Type B pancreatic cell (in vitro differentiated cells): ENCODE measurements around the gene NDE1. TPM values are rescaled to one million over a fixed set of nuclear protein-coding genes. Genes with fewer than 3 reads are reported as not detected.
A peak's percentile ranks its signal among the peaks of the same experiment; 100 is the strongest.

Experiments used
- DNase-seq: peaks from one replicate; pipeline ENCODE4 v3.0.0; 2021; ENCODE audit warnings: mixed read lengths; ENCODE audit not compliant: unreplicated experiment; ENCODE audit errors: extremely low spot score
- H3K27ac Mint-ChIP-seq: 2 replicates; pipeline ENCODE4 v1.8.0; 2021; ENCODE audit warnings: mild to moderate bottlenecking, mixed read lengths
- H3K27me3 Mint-ChIP-seq: 2 replicates; pipeline ENCODE4 v1.8.0; 2021; ENCODE audit warnings: mixed read lengths
- H3K36me3 Mint-ChIP-seq: 2 replicates; pipeline ENCODE4 v1.8.0; 2021; ENCODE audit warnings: mixed read lengths
- H3K4me1 Mint-ChIP-seq: one replicate; pipeline ENCODE4 v1.8.0; 2021; ENCODE audit warnings: mixed read lengths; ENCODE audit not compliant: unreplicated experiment
- H3K4me3 Mint-ChIP-seq: 2 replicates; pipeline ENCODE4 v1.8.0; 2021; ENCODE audit warnings: mild to moderate bottlenecking, mixed read lengths
- H3K9me3 Mint-ChIP-seq: 2 replicates; pipeline ENCODE4 v1.8.0; 2021; ENCODE audit warnings: mixed read lengths
- total RNA-seq: library from RNA; stranded (reverse); gene quantifications from 2 replicates; pipeline ENCODE4 v1.2.1, GENCODE V29; 2021; ENCODE audit warnings: low replicate concordance
- TF ChIP-seq, protein P1 (sequence below): fragments of 200-600 bp; sonication (generic); conservative IDR thresholded peaks from 2 replicates; pipeline ENCODE4 v1.5.0; 2021; ENCODE audit warnings: antibody characterized with exemption, mild to moderate bottlenecking

The NDE1 gene
- total RNA-seq, 1 donor from 2014 or later: 76.4 TPM

DNA sequence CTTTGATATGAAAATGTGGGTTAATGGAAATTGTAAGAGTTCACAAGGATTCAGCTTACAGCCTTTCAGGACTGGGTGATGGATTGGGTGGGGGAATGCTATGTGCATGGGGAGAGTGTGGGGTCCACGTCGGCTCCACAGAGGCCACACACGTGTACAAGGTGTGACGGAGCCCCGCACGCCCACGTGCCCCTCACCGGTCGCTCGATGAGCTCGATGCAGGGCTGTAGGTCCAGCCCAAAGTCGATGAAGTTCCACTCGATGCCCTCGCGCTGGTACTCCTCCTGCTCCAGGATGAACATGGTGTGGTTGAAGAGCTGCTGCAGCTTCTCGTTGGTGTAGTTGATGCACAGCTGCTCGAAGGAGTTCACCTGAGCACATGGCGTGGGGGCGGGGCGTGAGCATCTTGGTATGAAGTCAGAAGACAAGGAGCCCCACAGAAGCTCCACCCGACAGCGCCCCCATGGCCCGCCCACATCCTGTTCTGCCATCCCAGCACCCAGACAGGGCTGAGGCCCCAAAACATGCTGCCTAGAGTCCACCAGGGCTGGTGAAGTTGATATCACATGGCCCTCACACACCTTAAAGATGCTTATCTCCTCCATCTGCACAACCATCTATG lies 107.7 kb downstream of the NDE1 start:
- Mint-ChIP-seq H3K4me3 (no peak overlapping the region), H3K27ac (no peak overlapping the region), H3K4me1 (no peaks in the 10 kb centered on the region), H3K9me3 (peaks cover 9% of the 10 kb centered on the region), H3K36me3 (no peaks in the 10 kb centered on the region), H3K27me3 (peaks cover 24% of the 10 kb centered on the region)
- DNase-seq: no peak
- TF ChIP-seq, protein P1, sequence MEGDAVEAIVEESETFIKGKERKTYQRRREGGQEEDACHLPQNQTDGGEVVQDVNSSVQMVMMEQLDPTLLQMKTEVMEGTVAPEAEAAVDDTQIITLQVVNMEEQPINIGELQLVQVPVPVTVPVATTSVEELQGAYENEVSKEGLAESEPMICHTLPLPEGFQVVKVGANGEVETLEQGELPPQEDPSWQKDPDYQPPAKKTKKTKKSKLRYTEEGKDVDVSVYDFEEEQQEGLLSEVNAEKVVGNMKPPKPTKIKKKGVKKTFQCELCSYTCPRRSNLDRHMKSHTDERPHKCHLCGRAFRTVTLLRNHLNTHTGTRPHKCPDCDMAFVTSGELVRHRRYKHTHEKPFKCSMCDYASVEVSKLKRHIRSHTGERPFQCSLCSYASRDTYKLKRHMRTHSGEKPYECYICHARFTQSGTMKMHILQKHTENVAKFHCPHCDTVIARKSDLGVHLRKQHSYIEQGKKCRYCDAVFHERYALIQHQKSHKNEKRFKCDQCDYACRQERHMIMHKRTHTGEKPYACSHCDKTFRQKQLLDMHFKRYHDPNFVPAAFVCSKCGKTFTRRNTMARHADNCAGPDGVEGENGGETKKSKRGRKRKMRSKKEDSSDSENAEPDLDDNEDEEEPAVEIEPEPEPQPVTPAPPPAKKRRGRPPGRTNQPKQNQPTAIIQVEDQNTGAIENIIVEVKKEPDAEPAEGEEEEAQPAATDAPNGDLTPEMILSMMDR: no peak

DNA sequence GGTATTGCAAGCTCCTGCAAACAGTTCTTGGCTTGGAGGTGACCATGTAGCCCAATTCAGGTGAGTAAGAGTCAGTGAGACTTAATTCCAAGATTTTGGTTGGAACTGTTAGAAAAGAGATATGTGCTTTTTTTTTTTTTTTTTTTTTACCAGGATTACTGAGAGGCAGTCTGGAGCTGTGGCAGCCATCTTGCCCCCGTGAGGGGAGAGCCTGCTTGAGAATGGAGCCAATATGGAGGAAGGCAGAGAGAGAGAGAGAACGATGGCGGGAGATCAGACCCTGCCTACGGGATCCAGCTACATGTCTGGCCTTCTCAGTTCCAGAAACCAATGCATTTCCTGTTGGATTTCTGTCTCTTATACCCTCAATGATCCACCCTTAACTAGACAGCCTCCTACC lies 109.0 kb downstream of the NDE1 start:
- Mint-ChIP-seq H3K4me1 (no peaks in the 10 kb centered on the region), H3K27ac (no peak overlapping the region), H3K27me3 (peaks cover 24% of the 10 kb centered on the region), H3K9me3 (peaks cover 9% of the 10 kb centered on the region), H3K36me3 (no peaks in the 10 kb centered on the region), H3K4me3 (no peak overlapping the region)
- TF ChIP-seq, protein P1: no peak
- DNase-seq: no peak

DNA sequence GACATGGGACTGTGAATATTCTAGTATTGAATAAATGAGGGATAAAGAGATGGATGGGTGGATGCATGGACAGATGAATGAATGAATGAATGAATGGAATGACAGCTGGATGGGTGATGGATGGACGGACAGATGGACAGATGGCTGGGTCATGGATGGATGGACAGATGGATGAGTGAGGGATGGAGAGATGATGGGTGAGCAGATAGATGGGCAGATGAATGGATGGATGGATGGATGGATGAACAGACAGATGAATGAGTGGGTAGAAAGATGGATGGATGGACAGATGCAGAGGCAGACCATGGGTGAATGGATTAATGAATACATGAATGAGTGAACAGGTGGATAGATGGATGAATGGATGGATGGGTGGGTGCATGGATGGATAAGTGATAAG lies 110.1 kb downstream of the NDE1 start:
- H3K4me3 Mint-ChIP-seq: no peak overlapping the region

DNA sequence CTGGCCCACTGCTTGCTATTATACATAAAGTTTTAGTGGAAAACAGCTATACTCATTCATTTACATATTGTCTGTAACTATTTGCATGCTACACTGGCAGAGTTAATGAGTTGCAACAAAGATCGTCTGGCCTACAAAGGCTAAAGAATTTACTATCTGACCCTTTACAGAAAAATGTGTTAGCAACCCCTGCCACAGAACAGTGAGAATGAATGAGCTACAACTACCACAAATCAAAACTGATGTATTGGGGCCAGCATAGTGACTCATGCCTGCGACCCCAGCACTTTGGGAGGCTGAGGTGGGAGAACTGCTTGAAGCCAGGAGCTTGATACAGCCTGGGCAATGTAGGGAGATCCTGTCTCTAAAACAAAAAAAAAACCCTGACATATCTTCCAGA lies 114.1 kb downstream of the NDE1 start:
- no peaks in the 10 kb centered on the region for H3K36me3 Mint-ChIP-seq
- TF ChIP-seq, protein P1: no peak
- no peaks in the 10 kb centered on the region for H3K9me3 Mint-ChIP-seq
- H3K4me1 Mint-ChIP-seq: no peaks in the 10 kb centered on the region
- H3K4me3 Mint-ChIP-seq: no peak overlapping the region
- H3K27me3 Mint-ChIP-seq: peaks cover 29% of the 10 kb centered on the region
- H3K27ac Mint-ChIP-seq: no peak overlapping the region
- no peak for DNase-seq

More for the DNA sequence above, 110.1 kb downstream of the NDE1 start:
- peaks cover 31% of the 10 kb centered on the region for H3K27me3 Mint-ChIP-seq
- H3K4me1 Mint-ChIP-seq: no peaks in the 10 kb centered on the region
- DNase-seq: no peak
- no peaks in the 10 kb centered on the region for H3K36me3 Mint-ChIP-seq
- peaks cover 6% of the 10 kb centered on the region for H3K9me3 Mint-ChIP-seq
- TF ChIP-seq, protein P1: no peak
- H3K27ac Mint-ChIP-seq: no peak overlapping the region

DNA sequence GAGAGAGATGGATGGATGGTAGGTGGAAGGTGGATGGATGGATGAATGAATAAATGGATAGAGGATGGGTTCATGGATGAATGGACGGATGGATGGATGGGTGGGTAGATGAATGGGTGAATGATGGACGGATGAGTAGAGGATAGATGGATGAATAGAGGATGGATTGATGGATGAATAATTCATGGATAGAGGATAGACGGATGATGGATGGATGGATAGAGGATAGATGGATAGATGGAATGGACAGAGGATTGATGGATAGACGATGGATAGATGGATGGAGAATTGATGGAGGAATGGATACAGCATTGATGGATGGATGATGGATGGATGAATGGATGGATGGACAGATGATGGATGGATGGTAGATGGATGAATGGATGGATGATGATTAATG lies 115.1 kb downstream of the NDE1 start:
- Mint-ChIP-seq H3K9me3 (no peaks in the 10 kb centered on the region), H3K27ac (no peak overlapping the region), H3K27me3 (peaks cover 23% of the 10 kb centered on the region), H3K36me3 (no peaks in the 10 kb centered on the region), H3K4me1 (no peaks in the 10 kb centered on the region), H3K4me3 (no peak overlapping the region)
- TF ChIP-seq, protein P1: no peak
- no peak for DNase-seq

DNA sequence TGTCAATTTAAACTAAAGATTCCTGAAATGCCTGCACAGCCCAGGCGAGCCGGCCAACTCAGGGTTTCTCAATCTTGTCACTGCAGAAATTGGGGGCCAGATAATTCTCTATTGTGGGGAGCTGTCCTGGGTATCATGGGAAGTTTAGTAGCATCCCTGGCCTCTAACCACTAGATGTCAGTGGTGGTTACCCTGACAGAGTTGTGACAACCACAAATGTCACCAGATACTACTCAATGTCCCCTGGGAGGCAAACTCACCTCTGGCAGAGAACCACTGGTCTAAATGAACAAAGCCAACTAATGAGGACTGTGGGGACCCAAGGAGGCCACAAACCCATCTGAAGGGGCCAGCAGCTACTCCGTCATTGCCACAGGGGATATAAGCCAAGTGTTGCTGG lies 115.8 kb downstream of the NDE1 start:
- H3K9me3 Mint-ChIP-seq: no peaks in the 10 kb centered on the region
- H3K4me1 Mint-ChIP-seq: no peaks in the 10 kb centered on the region
- no peaks in the 10 kb centered on the region for H3K36me3 Mint-ChIP-seq
- no peak overlapping the region for H3K4me3 Mint-ChIP-seq
- peak overlapping the region; percentile 64 for H3K27ac Mint-ChIP-seq
- H3K27me3 Mint-ChIP-seq: peaks cover 19% of the 10 kb centered on the region
- DNase-seq: no peak
- TF ChIP-seq, protein P1: peak; percentile 75
